ENCODE measurements around the gene LURAP1L. TPM values are rescaled to one million over a fixed set of nuclear protein-coding genes. Genes with fewer than 3 reads are reported as not detected.

Gene LURAP1L
- total RNA-seq, 1 experiment from 2014 or later, result 1.7 TPM

DNA sequence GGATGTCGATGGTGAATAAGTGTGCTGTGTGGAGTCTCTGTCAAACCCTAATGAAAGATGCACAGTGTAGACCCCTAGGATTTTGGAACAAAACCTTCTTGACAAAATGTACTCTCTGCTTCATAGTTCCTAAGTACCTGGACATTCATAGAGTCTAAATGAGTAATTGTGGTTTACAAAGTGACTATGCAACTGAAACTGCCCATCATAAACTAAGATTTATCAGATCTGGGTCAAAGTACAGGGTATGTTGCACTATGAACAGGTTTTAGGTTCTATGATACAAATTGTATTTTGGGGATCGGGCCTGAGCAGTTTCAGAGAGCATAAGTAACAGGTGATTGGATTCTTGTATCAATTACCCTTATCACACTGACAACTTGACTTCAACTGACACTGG, 79.4 kb downstream of the LURAP1L start (continued):
- no peak for TF ChIP-seq KAT7 (CRISPR knock-in tag; IDR thresholded peaks at IDR 0.05; ENCODE audit: borderline replicate concordance)
- no peak for TF ChIP-seq ESRRA (CRISPR knock-in tag; IDR thresholded peaks at IDR 0.05; ENCODE audit: borderline replicate concordance)
- TF ChIP-seq, protein P1, sequence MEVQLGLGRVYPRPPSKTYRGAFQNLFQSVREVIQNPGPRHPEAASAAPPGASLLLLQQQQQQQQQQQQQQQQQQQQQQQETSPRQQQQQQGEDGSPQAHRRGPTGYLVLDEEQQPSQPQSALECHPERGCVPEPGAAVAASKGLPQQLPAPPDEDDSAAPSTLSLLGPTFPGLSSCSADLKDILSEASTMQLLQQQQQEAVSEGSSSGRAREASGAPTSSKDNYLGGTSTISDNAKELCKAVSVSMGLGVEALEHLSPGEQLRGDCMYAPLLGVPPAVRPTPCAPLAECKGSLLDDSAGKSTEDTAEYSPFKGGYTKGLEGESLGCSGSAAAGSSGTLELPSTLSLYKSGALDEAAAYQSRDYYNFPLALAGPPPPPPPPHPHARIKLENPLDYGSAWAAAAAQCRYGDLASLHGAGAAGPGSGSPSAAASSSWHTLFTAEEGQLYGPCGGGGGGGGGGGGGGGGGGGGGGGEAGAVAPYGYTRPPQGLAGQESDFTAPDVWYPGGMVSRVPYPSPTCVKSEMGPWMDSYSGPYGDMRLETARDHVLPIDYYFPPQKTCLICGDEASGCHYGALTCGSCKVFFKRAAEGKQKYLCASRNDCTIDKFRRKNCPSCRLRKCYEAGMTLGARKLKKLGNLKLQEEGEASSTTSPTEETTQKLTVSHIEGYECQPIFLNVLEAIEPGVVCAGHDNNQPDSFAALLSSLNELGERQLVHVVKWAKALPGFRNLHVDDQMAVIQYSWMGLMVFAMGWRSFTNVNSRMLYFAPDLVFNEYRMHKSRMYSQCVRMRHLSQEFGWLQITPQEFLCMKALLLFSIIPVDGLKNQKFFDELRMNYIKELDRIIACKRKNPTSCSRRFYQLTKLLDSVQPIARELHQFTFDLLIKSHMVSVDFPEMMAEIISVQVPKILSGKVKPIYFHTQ (CRISPR knock-in tag; IDR thresholded peaks at IDR 0.05), result no peak
- TF ChIP-seq, protein P2, sequence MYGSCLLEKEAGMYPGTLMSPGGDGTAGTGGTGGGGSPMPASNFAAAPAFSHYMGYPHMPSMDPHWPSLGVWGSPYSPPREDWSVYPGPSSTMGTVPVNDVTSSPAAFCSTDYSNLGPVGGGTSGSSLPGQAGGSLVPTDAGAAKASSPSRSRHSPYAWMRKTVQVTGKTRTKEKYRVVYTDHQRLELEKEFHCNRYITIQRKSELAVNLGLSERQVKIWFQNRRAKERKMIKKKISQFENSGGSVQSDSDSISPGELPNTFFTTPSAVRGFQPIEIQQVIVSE (CRISPR knock-in tag; IDR thresholded peaks at IDR 0.05; ENCODE audit: borderline replicate concordance), result no peak
- TF ChIP-seq NFE2L1 (CRISPR knock-in tag; IDR thresholded peaks at IDR 0.05), result no peak
- no peak for TF ChIP-seq GTF2I (CRISPR knock-in tag; conservative IDR thresholded peaks at IDR 0.05)

DNA sequence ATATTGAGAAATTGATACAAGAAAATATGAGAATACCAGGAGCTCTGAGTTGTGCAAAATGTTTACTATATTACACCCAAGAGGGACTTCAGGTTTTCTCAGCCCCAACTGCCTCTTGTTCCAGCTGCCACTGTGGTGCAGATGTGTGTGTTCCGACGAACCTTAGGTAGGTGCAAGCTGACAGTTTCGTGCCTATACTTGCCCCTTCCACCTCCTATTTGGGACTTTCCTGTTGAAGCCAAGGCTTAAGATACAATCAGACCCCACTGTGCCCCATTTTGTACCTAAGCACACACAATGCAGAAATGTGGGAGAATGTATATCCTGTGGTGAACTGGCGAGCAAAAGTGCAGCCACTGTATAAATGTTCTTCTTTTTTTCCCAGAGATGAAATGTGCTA, 80.2 kb downstream of the LURAP1L start:
- Mint-ChIP-seq H3K36me3 (no peaks in the 10 kb centered on the region), H3K27ac (no peak overlapping the region), H3K4me3 (no peak overlapping the region), H3K4me1 (peaks cover 16% of the 10 kb centered on the region), H3K9me3 (no peaks in the 10 kb centered on the region), H3K27me3 (ENCODE audit: low read depth) (no peaks in the 10 kb centered on the region; the same call in 1 of the 2 replicates)
- ATAC-seq, result no peak
- ChIA-PET CTCF (no interaction called here), POLR2A (no interaction called here)
- DNase-seq (ENCODE audit: low spot score), result no peak
- TF ChIP-seq, protein P3, sequence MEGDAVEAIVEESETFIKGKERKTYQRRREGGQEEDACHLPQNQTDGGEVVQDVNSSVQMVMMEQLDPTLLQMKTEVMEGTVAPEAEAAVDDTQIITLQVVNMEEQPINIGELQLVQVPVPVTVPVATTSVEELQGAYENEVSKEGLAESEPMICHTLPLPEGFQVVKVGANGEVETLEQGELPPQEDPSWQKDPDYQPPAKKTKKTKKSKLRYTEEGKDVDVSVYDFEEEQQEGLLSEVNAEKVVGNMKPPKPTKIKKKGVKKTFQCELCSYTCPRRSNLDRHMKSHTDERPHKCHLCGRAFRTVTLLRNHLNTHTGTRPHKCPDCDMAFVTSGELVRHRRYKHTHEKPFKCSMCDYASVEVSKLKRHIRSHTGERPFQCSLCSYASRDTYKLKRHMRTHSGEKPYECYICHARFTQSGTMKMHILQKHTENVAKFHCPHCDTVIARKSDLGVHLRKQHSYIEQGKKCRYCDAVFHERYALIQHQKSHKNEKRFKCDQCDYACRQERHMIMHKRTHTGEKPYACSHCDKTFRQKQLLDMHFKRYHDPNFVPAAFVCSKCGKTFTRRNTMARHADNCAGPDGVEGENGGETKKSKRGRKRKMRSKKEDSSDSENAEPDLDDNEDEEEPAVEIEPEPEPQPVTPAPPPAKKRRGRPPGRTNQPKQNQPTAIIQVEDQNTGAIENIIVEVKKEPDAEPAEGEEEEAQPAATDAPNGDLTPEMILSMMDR (IDR thresholded peaks at IDR 0.05), result no peak
- no peak for TF ChIP-seq ZNF396 (CRISPR knock-in tag; IDR thresholded peaks at IDR 0.05; ENCODE audit: borderline replicate concordance)
- TF ChIP-seq NFE2L1 (CRISPR knock-in tag; IDR thresholded peaks at IDR 0.05), result no peak
- no peak for TF ChIP-seq FOXK1 (CRISPR knock-in tag; IDR thresholded peaks at IDR 0.05)
- no peak for TF ChIP-seq FOXJ3 (CRISPR knock-in tag; IDR thresholded peaks at IDR 0.05; ENCODE audit: borderline replicate concordance)
- TF ChIP-seq, protein P4, sequence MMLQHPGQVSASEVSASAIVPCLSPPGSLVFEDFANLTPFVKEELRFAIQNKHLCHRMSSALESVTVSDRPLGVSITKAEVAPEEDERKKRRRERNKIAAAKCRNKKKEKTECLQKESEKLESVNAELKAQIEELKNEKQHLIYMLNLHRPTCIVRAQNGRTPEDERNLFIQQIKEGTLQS (CRISPR knock-in tag; conservative IDR thresholded peaks at IDR 0.05), result no peak
- no peak for TF ChIP-seq TCF7 (CRISPR knock-in tag; IDR thresholded peaks at IDR 0.05; ENCODE audit: low read depth)
- TF ChIP-seq NR1H2 (CRISPR knock-in tag; IDR thresholded peaks at IDR 0.05), result no peak
- no peak for TF ChIP-seq ZNF121 (CRISPR knock-in tag; IDR thresholded peaks at IDR 0.05)
- TF ChIP-seq, protein P5, sequence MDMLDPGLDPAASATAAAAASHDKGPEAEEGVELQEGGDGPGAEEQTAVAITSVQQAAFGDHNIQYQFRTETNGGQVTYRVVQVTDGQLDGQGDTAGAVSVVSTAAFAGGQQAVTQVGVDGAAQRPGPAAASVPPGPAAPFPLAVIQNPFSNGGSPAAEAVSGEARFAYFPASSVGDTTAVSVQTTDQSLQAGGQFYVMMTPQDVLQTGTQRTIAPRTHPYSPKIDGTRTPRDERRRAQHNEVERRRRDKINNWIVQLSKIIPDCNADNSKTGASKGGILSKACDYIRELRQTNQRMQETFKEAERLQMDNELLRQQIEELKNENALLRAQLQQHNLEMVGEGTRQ (CRISPR knock-in tag; IDR thresholded peaks at IDR 0.05), result no peak
- TF ChIP-seq, protein P6, sequence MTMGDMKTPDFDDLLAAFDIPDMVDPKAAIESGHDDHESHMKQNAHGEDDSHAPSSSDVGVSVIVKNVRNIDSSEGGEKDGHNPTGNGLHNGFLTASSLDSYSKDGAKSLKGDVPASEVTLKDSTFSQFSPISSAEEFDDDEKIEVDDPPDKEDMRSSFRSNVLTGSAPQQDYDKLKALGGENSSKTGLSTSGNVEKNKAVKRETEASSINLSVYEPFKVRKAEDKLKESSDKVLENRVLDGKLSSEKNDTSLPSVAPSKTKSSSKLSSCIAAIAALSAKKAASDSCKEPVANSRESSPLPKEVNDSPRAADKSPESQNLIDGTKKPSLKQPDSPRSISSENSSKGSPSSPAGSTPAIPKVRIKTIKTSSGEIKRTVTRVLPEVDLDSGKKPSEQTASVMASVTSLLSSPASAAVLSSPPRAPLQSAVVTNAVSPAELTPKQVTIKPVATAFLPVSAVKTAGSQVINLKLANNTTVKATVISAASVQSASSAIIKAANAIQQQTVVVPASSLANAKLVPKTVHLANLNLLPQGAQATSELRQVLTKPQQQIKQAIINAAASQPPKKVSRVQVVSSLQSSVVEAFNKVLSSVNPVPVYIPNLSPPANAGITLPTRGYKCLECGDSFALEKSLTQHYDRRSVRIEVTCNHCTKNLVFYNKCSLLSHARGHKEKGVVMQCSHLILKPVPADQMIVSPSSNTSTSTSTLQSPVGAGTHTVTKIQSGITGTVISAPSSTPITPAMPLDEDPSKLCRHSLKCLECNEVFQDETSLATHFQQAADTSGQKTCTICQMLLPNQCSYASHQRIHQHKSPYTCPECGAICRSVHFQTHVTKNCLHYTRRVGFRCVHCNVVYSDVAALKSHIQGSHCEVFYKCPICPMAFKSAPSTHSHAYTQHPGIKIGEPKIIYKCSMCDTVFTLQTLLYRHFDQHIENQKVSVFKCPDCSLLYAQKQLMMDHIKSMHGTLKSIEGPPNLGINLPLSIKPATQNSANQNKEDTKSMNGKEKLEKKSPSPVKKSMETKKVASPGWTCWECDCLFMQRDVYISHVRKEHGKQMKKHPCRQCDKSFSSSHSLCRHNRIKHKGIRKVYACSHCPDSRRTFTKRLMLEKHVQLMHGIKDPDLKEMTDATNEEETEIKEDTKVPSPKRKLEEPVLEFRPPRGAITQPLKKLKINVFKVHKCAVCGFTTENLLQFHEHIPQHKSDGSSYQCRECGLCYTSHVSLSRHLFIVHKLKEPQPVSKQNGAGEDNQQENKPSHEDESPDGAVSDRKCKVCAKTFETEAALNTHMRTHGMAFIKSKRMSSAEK (CRISPR knock-in tag; IDR thresholded peaks at IDR 0.05; ENCODE audit: borderline replicate concordance), result no peak
- no peak for TF ChIP-seq TP53 (CRISPR knock-in tag; IDR thresholded peaks at IDR 0.05)
- no peak for TF ChIP-seq CREB1 (CRISPR knock-in tag; IDR thresholded peaks at IDR 0.05)
- TF ChIP-seq, protein P7, sequence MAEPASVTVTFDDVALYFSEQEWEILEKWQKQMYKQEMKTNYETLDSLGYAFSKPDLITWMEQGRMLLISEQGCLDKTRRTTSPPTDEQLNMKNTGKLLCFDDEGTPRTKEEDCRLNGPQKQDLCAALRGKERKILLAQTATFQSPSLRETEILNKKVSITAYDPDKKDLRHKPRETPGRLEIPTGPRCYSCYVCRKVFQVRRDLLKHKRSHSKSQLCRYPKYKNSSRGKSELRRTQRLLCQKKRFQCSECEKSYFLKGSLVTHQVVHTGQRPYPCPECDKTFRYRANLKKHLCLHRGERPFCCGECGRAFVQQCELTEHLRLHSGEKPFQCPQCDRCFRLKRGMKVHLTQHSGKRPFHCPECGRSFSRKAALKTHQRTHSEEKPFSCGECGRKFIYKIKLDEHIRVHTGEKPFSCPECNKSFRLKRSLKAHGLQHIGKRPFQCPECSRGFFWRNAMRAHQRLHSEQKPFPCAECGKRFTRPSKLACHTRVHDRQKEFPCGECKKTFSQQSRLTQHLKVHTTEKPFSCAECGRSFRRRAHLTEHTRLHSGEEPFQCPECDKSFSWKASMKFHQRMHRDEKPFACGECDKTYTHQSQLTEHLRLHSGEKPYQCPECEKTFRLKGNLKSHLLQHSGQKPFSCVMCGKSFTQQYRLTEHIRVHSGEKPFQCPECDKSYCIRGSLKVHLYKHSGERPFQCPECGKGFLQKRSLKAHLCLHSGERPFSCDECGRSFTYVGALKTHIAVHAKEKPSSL (CRISPR knock-in tag; conservative IDR thresholded peaks at IDR 0.05), result no peak
- TF ChIP-seq, protein P8, sequence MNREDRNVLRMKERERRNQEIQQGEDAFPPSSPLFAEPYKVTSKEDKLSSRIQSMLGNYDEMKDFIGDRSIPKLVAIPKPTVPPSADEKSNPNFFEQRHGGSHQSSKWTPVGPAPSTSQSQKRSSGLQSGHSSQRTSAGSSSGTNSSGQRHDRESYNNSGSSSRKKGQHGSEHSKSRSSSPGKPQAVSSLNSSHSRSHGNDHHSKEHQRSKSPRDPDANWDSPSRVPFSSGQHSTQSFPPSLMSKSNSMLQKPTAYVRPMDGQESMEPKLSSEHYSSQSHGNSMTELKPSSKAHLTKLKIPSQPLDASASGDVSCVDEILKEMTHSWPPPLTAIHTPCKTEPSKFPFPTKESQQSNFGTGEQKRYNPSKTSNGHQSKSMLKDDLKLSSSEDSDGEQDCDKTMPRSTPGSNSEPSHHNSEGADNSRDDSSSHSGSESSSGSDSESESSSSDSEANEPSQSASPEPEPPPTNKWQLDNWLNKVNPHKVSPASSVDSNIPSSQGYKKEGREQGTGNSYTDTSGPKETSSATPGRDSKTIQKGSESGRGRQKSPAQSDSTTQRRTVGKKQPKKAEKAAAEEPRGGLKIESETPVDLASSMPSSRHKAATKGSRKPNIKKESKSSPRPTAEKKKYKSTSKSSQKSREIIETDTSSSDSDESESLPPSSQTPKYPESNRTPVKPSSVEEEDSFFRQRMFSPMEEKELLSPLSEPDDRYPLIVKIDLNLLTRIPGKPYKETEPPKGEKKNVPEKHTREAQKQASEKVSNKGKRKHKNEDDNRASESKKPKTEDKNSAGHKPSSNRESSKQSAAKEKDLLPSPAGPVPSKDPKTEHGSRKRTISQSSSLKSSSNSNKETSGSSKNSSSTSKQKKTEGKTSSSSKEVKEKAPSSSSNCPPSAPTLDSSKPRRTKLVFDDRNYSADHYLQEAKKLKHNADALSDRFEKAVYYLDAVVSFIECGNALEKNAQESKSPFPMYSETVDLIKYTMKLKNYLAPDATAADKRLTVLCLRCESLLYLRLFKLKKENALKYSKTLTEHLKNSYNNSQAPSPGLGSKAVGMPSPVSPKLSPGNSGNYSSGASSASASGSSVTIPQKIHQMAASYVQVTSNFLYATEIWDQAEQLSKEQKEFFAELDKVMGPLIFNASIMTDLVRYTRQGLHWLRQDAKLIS (CRISPR knock-in tag; IDR thresholded peaks at IDR 0.05; ENCODE audit: borderline replicate concordance), result no peak

Data from WTC11 (cell line).